GM10248 (cell line): ENCODE measurements around the gene CPXM2.

Experiments used
- CTCF ChIA-PET: fragments of 300-600 bp; sonication (Branson Sonifier 250); formaldehyde crosslinking; extraction: SDS; loops from one replicate; lab custom pipeline; 2021; ENCODE audit warnings: antibody characterized with exemption; lab: Yijun Ruan, JAX
- POLR2A ChIA-PET: fragments of 350-650 bp; sonication (Branson Sonifier 250); formaldehyde crosslinking; extraction: SDS; loops from one replicate; lab custom pipeline; 2020; ENCODE audit warnings: antibody characterized with exemption; lab: Yijun Ruan, JAX
- DNase-seq: peaks from one replicate; pipeline ENCODE4 v3.0.0; 2012; ENCODE audit errors: extremely low spot score
- TF ChIP-seq, protein P1 (sequence below): IDR thresholded peaks from 2 replicates; pipeline ENCODE4 v1.5.1; 2012; ENCODE audit warnings: mild to moderate bottlenecking, low read depth; ENCODE audit errors: extremely low read depth, missing control alignments, control extremely low read depth

Gene CPXM2

DNA sequence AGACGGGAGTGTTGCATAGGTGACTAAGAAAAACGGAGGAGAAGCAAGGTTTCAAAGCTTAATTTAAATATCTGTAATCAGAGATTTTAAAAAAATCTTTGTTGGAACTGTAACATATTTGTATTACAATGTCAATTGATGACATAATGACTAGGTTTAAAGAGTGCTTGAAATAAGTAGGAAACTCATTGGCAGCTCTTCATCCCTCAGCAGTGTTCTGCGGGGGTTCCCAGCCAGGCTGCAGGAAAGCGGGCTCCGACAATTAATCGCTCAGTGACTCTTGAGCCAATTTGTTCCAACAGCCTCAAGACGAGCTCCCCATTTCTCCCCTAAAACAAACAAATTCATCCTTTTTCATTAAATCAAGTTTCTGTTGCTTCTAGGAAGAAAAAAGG is 22.6 kb downstream of the CPXM2 start:
- POLR2A ChIA-PET, result no interaction called here
- CTCF ChIA-PET, result interaction anchor here (1.4 kb wide), 2 partner anchors 8 to 33 kb away, joined by 3 to 4 read pairs; no protein-coding TSS in a partner anchor
- TF ChIP-seq, protein P1, sequence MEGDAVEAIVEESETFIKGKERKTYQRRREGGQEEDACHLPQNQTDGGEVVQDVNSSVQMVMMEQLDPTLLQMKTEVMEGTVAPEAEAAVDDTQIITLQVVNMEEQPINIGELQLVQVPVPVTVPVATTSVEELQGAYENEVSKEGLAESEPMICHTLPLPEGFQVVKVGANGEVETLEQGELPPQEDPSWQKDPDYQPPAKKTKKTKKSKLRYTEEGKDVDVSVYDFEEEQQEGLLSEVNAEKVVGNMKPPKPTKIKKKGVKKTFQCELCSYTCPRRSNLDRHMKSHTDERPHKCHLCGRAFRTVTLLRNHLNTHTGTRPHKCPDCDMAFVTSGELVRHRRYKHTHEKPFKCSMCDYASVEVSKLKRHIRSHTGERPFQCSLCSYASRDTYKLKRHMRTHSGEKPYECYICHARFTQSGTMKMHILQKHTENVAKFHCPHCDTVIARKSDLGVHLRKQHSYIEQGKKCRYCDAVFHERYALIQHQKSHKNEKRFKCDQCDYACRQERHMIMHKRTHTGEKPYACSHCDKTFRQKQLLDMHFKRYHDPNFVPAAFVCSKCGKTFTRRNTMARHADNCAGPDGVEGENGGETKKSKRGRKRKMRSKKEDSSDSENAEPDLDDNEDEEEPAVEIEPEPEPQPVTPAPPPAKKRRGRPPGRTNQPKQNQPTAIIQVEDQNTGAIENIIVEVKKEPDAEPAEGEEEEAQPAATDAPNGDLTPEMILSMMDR, result no peak
- no peak for DNase-seq

DNA sequence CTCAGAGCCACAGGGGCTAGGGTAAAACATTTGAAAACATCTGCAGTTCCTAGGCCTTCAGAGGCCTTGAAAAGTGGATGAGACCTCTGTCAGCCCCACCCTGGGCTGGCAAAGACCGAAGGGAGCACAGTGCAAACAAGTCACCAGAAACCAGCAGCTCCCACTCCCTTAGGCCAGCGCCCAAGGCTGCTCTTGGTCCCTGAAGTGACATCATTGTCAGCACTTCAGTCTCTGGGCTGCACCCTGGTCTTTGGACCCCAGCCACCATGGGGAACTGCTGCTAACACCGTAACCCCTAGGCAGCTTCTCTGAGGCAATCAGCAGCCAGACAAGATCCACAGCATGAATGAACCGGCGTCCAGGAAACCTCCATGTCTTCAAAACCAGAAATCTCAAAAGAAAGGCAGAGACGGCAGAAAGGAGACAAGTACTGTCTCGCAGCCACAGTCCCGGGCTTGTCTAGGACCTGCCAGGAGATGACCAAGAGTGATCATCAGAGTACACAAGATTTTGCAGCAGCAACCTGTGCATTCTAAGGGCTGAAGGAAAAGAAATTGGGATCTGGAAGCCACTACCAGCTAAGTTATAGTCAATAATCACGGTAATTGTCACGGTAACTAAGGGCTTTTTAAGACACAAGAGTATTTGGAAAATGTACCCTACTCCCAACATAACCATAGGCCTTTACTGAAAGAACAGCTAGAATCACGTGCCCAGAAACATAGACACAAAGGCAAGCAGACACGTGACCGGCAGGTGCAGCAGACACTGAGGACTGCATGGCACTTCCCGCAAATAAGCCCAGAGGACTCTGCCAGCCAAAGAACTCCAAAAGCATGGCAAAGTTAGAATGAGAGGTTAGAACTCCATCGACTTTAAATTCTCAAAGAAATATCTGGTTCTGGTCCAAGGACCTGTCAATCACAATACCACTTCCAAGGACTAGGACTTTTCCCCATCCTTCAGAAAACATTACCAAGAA is 23.3 kb downstream of the CPXM2 start:
- ChIA-PET POLR2A (no interaction called here), CTCF (interaction anchor here (1.4 kb wide), 2 partner anchors 9 to 34 kb away, joined by 3 to 4 read pairs; no protein-coding TSS in a partner anchor)
- TF ChIP-seq, protein P1, result no peak
- no peak for DNase-seq

DNA sequence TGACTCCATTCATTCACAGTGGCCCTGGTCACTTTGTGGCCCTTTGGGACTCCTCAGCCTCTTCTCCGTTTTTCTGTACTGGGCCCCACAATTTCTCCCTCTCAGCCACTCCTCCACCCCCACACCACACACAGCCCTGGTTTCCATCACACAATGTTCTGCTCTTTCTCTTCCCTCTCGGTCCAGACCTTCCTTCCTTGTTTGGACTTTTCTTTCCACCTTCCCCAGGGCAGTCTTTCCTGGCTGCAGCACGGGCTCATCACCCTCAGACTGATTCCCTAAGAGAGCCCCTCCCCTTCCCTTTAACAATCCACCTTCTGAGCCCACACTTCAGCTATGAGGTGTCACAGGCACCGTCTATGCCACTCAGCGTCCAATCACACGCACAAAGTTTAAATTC is 25.7 kb downstream of the CPXM2 start:
- DNase-seq, result no peak
- ChIA-PET CTCF (no interaction called here), POLR2A (no interaction called here)
- TF ChIP-seq, protein P1, result no peak

DNA sequence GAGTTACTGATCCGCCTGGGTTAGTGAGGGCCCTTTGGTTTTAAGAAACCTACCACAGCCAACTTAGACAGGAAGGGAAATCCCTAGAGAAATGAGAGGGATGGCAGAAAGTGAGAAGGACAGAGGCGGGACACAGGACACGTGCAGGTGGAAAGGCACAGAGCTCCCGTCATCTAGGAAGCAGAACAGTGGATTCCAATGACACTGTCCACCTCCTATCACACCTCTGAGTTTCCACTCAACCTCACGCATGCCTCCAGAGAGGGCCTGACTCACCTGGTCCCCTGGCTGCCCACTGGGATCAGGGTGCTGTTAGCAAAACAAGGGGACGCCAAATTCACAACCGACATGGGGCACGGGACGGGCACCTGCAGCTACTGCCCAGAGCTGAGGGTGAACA is 26.3 kb downstream of the CPXM2 start:
- POLR2A ChIA-PET, result no interaction called here
- CTCF ChIA-PET, result interaction anchor here (1.3 kb wide), 1 partner anchor 14 kb away, joined by 3 read pairs; no protein-coding TSS in a partner anchor
- DNase-seq, result no peak
- TF ChIP-seq, protein P1, result no peak

DNA sequence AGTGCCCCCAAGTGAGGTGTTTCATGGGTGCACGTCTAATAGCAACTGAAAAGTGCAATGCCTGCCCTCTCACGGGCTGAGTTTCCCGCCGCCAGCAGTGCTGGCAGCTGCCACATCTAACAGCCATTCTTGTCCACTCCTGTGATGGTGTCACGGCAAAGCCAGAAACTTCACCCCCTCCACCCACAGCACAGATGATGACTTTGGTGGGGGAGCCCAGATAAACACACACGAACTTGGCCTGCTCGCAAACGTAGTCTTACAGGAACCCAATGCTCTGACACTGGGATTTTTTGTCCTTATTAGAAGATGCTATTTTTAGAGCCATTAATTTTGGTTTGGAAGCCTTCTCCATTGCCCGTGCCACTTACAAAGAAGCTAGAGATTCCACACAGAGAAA is 26.7 kb downstream of the CPXM2 start:
- TF ChIP-seq, protein P1, result no peak
- no peak for DNase-seq
- POLR2A ChIA-PET, result no interaction called here
- CTCF ChIA-PET, result interaction anchor here (1.3 kb wide), 1 partner anchor 14 kb away, joined by 3 read pairs; no protein-coding TSS in a partner anchor

DNA sequence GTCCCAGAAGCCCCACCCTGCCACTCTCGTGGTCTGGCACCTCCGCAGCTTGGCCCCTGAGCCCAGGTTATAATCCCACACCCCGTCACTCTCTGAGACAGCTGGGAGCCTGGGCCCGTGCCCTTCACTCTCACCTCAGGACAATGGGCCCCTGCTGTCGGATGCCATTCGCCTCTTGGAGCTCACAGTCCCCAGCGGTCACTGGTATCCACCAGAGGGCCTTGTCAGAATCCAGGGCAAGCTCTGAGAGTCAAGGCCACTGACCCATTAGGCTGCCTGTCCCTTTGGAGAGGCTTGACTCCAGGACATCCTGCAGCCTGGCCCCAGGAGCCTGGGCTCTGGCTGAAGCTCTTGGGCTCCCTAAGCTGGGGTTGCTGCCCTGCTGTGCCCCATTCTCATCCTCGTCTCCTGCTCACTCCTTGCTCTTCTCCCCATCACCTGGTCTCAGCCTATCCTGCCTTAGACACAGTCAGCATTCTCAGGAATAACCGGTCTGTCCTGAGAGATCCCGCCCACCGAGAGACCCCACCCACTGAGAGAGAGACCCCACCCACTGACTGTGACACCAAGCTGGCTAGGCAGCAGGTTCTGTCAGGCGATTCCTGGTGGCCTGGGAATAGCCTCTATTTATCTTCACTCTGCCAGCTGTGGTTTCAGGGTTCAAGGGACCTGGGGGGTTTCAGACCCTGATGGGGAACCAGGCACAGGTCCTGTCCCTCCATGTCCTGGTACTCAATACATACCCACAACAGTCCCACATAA is 27.7 kb downstream of the CPXM2 start:
- ChIA-PET CTCF (interaction anchor here (1.3 kb wide), 1 partner anchor 15 kb away, joined by 3 read pairs; no protein-coding TSS in a partner anchor), POLR2A (no interaction called here)
- DNase-seq, result no peak
- TF ChIP-seq, protein P1, result no peak
